Neural cell (in vitro differentiated cells): ENCODE results near the gene PGBD2. TPM values are rescaled to one million over a fixed set of nuclear protein-coding genes. Genes with fewer than 3 reads are reported as not detected.

ENCODE experiments used
- H2AFZ ChIP-seq: fragments of 200-600, 300-800 bp; sonication (generic), shearing (Covaris generic); 2 replicates; pipeline ENCODE4 v1.6.0; 2014; ENCODE audit warnings: low read depth, mild to moderate bottlenecking, antibody characterized with exemption, low read length, moderate library complexity
- H3F3A ChIP-seq: fragments of 200-600 bp; shearing (Covaris generic); 2 replicates; pipeline ENCODE4 v1.6.1; 2016; ENCODE audit warnings: mild to moderate bottlenecking, moderate library complexity, mixed read lengths, antibody characterized with exemption, low read length; ENCODE audit not compliant: insufficient read depth, poor library complexity, severe bottlenecking
- H3K27ac ChIP-seq: fragments of 200-600, 300-800 bp; sonication (generic), shearing (Covaris generic); 2 replicates; pipeline ENCODE4 v1.5.1; 2014; ENCODE audit warnings: mild to moderate bottlenecking, low read length, moderate library complexity
- H3K27me3 ChIP-seq: fragments of 300-800, 200-600 bp; sonication (generic), shearing (Covaris generic); 2 replicates; pipeline ENCODE4 v1.6.0; 2014; ENCODE audit warnings: mild to moderate bottlenecking, low read depth, low read length, moderate library complexity; ENCODE audit not compliant: insufficient read depth
- H3K36me3 ChIP-seq: fragments of 300-800, 200-600 bp; sonication (generic), shearing (Covaris generic); 2 replicates; pipeline ENCODE4 v1.5.1; 2014; ENCODE audit warnings: mild to moderate bottlenecking, antibody characterized with exemption, low read length, moderate library complexity; ENCODE audit not compliant: insufficient read depth
- H3K4me2 ChIP-seq: fragments of 300-800, 200-600 bp; sonication (generic), shearing (Covaris generic); 2 replicates; pipeline ENCODE4 v1.6.0; 2014; ENCODE audit warnings: mild to moderate bottlenecking, low read length
- H3K4me3 ChIP-seq: fragments of 300-800, 200-600 bp; sonication (generic), shearing (Covaris generic); 2 replicates; pipeline ENCODE4 v1.5.1; 2014; ENCODE audit warnings: mild to moderate bottlenecking, low read length, moderate library complexity
- H3K79me2 ChIP-seq: fragments of 200-600 bp; shearing (Covaris generic); replicated peaks from 2 replicates; pipeline ENCODE4 v1.6.0; 2014; ENCODE audit warnings: mild to moderate bottlenecking, low read length, moderate library complexity; ENCODE audit not compliant: insufficient read depth
- H3K9ac ChIP-seq: fragments of 300-800, 200-600 bp; sonication (generic), shearing (Covaris generic); 2 replicates; pipeline ENCODE4 v1.6.1; 2016; ENCODE audit warnings: mild to moderate bottlenecking, low read length, mixed read lengths
- H3K9me2 ChIP-seq: fragments of 200-600 bp; shearing (Covaris generic); 2 replicates; pipeline ENCODE4 v1.6.1; 2016; ENCODE audit warnings: mild to moderate bottlenecking, low read length, mixed read lengths; ENCODE audit not compliant: insufficient read depth
- H3K9me3 ChIP-seq: fragments of 200-600, 300-800 bp; sonication (generic), shearing (Covaris generic); 2 replicates; pipeline ENCODE4 v1.6.1; 2016; ENCODE audit warnings: mild to moderate bottlenecking, mixed run types, low read length, moderate library complexity, mixed read lengths
- H4K20me1 ChIP-seq: fragments of 200-600 bp; shearing (Covaris generic); 2 replicates; pipeline ENCODE4 v1.6.1; 2016; ENCODE audit warnings: mild to moderate bottlenecking, mixed run types; ENCODE audit not compliant: insufficient read depth
- EP300 ChIP-seq: fragments of 450-650 bp; conservative IDR thresholded peaks from 2 replicates; pipeline ENCODE4 v1.6.1; 2014; ENCODE audit warnings: antibody characterized with exemption, mild to moderate bottlenecking, moderate library complexity; ENCODE audit not compliant: poor library complexity, severe bottlenecking
- EZH2 ChIP-seq: fragments of 200-600, 300-800 bp; shearing (Covaris generic), sonication (generic); IDR thresholded peaks from 2 replicates; pipeline ENCODE4 v1.6.1; 2014; ENCODE audit warnings: antibody characterized with exemption, low read length, borderline replicate concordance, mild to moderate bottlenecking; ENCODE audit not compliant: insufficient read depth, poor library complexity, severe bottlenecking
- MXI1 ChIP-seq: fragments of 450-650 bp; conservative IDR thresholded peaks from 2 replicates; pipeline ENCODE4 v1.6.1; 2014; ENCODE audit warnings: antibody characterized with exemption, mild to moderate bottlenecking; ENCODE audit not compliant: poor library complexity, severe bottlenecking
- POLR2AphosphoS5 ChIP-seq: IDR thresholded peaks from 2 replicates; pipeline ENCODE4 v1.6.1; 2012
- RAD21 ChIP-seq: fragments of 450-650 bp; conservative IDR thresholded peaks from 2 replicates; pipeline ENCODE4 v1.6.1; 2014; ENCODE audit warnings: antibody characterized with exemption, mild to moderate bottlenecking, moderate library complexity
- SMC3 ChIP-seq: fragments of 450-650 bp; conservative IDR thresholded peaks from 2 replicates; pipeline ENCODE4 v1.6.1; 2014; ENCODE audit warnings: antibody characterized with exemption, mild to moderate bottlenecking, moderate library complexity; ENCODE audit not compliant: poor library complexity
- TAF1 ChIP-seq: IDR thresholded peaks from 2 replicates; pipeline ENCODE4 v1.6.1; 2012; ENCODE audit warnings: low read depth
- polyA plus RNA-seq: library from polyadenylated mRNA; depleted of rRNA; stranded (reverse); fragments of >200 nt; gene quantifications from 2 replicates; pipeline ENCODE4 v1.2.3, GENCODE V29; 2014
- TF ChIP-seq, protein P1 (sequence below): IDR thresholded peaks from 2 replicates; pipeline ENCODE4 v1.6.1; 2012; ENCODE audit warnings: borderline replicate concordance
- TF ChIP-seq, protein P2 (sequence below): fragments of 450-650 bp; IDR thresholded peaks from 2 replicates; pipeline ENCODE4 v1.5.1; 2014; ENCODE audit warnings: antibody characterized with exemption, mild to moderate bottlenecking, moderate library complexity; ENCODE audit not compliant: poor library complexity, severe bottlenecking

Gene PGBD2
- polyA plus RNA-seq, 1 donor from 2014 or later = 8.1 TPM

DNA sequence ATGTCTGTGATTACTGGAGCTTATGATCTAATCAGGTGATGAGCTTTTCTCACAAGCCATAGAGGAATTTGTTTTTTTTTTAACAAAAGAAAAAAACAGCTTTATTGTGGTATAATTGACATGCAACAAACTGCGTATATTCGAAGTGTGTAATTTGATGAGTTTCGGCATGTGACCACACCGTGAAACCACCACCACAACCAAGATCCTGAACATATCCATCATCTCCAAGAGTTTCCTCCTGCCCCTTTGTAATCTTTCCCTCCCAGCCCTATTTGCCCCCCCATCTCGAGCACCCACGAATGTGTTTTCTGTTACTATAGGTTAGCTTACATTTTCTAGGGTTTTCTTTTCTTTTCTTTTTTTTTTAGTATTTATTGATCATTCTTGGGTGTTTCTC is 4.7 kb downstream of the PGBD2 start:
- Histone ChIP-seq H3K79me2 (peaks cover 17% of the 10 kb centered on the region), H3K9ac (no peak overlapping the region), H3K27ac (no peak overlapping the region), H3K4me2 (no peak overlapping the region), H4K20me1 (no peaks in the 10 kb centered on the region), H3K9me3 (no peaks in the 10 kb centered on the region), H3K27me3 (no peaks in the 10 kb centered on the region), H3F3A (no peaks in the 10 kb centered on the region), H3K36me3 (no peaks in the 10 kb centered on the region), H2AFZ (no peak overlapping the region), H3K4me3 (no peak overlapping the region), H3K9me2 (no peaks in the 10 kb centered on the region)
- TF ChIP-seq EP300 = no peak
- TF ChIP-seq, protein P1, sequence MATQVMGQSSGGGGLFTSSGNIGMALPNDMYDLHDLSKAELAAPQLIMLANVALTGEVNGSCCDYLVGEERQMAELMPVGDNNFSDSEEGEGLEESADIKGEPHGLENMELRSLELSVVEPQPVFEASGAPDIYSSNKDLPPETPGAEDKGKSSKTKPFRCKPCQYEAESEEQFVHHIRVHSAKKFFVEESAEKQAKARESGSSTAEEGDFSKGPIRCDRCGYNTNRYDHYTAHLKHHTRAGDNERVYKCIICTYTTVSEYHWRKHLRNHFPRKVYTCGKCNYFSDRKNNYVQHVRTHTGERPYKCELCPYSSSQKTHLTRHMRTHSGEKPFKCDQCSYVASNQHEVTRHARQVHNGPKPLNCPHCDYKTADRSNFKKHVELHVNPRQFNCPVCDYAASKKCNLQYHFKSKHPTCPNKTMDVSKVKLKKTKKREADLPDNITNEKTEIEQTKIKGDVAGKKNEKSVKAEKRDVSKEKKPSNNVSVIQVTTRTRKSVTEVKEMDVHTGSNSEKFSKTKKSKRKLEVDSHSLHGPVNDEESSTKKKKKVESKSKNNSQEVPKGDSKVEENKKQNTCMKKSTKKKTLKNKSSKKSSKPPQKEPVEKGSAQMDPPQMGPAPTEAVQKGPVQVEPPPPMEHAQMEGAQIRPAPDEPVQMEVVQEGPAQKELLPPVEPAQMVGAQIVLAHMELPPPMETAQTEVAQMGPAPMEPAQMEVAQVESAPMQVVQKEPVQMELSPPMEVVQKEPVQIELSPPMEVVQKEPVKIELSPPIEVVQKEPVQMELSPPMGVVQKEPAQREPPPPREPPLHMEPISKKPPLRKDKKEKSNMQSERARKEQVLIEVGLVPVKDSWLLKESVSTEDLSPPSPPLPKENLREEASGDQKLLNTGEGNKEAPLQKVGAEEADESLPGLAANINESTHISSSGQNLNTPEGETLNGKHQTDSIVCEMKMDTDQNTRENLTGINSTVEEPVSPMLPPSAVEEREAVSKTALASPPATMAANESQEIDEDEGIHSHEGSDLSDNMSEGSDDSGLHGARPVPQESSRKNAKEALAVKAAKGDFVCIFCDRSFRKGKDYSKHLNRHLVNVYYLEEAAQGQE = no peak
- TF ChIP-seq POLR2AphosphoS5 = no peak
- no peak for TF ChIP-seq TAF1
- no peak for TF ChIP-seq MXI1
- TF ChIP-seq EZH2 = no peak
- TF ChIP-seq, protein P2, sequence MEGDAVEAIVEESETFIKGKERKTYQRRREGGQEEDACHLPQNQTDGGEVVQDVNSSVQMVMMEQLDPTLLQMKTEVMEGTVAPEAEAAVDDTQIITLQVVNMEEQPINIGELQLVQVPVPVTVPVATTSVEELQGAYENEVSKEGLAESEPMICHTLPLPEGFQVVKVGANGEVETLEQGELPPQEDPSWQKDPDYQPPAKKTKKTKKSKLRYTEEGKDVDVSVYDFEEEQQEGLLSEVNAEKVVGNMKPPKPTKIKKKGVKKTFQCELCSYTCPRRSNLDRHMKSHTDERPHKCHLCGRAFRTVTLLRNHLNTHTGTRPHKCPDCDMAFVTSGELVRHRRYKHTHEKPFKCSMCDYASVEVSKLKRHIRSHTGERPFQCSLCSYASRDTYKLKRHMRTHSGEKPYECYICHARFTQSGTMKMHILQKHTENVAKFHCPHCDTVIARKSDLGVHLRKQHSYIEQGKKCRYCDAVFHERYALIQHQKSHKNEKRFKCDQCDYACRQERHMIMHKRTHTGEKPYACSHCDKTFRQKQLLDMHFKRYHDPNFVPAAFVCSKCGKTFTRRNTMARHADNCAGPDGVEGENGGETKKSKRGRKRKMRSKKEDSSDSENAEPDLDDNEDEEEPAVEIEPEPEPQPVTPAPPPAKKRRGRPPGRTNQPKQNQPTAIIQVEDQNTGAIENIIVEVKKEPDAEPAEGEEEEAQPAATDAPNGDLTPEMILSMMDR = no peak
- TF ChIP-seq SMC3 = no peak
- TF ChIP-seq RAD21 = no peak

DNA sequence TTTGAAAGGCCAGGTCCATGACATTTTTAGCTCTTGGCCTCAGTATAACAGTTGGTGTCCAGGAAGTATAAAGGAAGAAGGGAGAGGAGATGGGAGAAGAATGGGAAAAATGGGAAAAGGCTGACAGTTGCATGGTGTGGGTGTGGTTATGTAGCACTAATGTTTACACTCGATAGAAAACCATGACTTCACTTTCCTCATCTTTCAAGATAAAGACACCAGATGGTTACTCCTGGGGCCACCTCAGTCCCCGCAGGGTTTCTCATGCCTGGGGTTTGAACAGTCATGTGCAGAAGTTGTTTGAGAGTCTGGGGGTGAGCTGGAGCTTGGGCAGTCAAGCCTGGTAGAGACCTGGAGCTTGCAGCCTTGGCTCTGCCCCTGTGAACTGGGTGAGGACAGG is 7.9 kb downstream of the PGBD2 start:
- Histone ChIP-seq H4K20me1 (no peaks in the 10 kb centered on the region), H2AFZ (no peak overlapping the region), H3K4me2 (no peak overlapping the region), H3F3A (no peaks in the 10 kb centered on the region), H3K9ac (no peak overlapping the region), H3K4me3 (no peak overlapping the region), H3K27ac (no peak overlapping the region), H3K79me2 (peaks cover 3% of the 10 kb centered on the region), H3K9me3 (no peaks in the 10 kb centered on the region), H3K9me2 (no peaks in the 10 kb centered on the region), H3K27me3 (no peaks in the 10 kb centered on the region), H3K36me3 (no peaks in the 10 kb centered on the region)
- no peak for TF ChIP-seq EP300
- no peak for TF ChIP-seq EZH2
- no peak for TF ChIP-seq RAD21
- no peak for TF ChIP-seq SMC3
- no peak for TF ChIP-seq TAF1
